GM19099 (cell line): Measurements from ENCODE around the gene FARP1.

ENCODE experiments used
- POLR2A ChIP-seq: IDR thresholded peaks from 3 replicates; pipeline ENCODE4 v1.6.1; 2011; ENCODE audit warnings: low read depth; ENCODE audit not compliant: insufficient read length; ENCODE audit errors: extremely low read depth

Gene FARP1

DNA sequence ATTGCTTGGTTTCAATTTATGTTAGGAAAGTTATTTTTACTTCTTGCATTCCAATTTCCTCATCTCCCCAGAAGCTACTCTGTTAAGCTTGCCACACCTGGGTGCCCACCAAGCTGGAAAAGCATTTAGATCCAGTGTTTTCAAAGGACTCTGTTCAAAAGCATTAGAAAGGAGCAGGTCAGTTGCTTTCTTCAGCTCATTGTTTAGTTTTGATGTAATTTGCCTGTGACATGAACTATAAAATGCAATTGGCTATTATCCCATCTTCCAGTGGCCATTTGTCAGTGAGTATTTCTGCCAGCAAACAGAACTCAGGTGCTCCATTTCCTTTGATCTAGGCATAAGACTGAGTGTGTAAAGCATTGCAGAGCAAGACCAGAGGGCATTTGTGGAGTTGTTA is 80.8 kb downstream of the FARP1 start:
- no peak for TF ChIP-seq POLR2A

DNA sequence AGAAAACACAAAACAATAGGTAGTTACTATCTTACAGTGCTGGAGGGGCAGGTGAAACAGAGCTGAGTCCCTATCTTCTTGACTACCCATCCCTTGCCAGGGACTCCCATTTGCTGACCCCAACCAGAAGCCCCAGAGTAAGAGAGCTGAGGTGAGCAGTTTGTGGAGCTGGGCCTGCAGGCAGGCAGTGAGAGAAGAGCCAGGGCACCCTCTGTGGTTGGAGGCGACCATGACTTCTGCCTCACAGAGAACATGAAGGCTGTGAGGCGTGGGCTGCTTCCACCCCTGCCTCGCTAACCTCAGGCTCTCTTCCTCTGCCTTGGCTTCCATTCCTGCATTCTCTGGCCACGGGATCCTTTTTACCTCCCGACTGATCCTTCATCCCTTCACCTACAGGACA is 81.7 kb downstream of the FARP1 start:
- TF ChIP-seq POLR2A, result no peak

- no peak for TF ChIP-seq POLR2A
These were observed 82.4 kb downstream of the FARP1 start for GRCh38 chr13:98225036-98225940.

- TF ChIP-seq POLR2A, result no peak
These were observed 83.6 kb downstream of the FARP1 start for GRCh38 chr13:98226496-98226895.

DNA sequence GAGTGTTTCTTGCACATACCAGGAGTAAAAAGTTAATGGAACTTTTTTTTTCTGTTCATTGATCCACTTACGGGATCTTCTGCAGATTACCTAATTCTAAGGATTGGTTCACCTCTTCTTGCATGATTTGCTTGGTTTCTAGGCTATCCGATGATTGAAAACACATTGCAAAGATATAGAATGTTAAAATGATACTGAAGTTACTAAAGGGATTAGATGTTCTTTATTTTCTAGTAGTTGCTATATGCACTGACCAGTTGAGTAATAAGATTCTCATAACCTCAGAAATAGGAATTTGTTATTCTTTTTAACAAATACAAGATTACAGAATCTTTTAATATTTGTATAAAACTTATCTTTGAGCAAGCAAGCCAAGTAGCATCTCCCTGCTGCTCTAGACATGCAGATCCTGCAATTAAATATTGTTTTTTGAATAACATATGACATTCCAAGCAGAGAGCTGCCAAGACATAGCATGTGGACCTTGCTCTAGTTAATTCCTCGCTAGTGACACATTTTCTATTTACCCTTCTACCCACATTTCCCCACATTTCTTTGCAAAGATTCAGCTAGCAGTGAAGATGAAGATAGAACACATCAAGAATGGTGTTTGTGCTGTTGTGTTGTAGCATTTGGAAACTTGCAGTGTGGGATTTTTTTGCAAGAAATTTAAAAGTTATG is 85.9 kb downstream of the FARP1 start:
- no peak for TF ChIP-seq POLR2A

GRCh38 chr13:98232456-98232855 is 89.6 kb downstream of the FARP1 start:
- TF ChIP-seq POLR2A, result no peak

- TF ChIP-seq POLR2A, result no peak
These were observed 90.2 kb downstream of the FARP1 start for GRCh38 chr13:98233127-98233526.

GRCh38 chr13:98234348-98234747 is 91.5 kb downstream of the FARP1 start:
- no peak for TF ChIP-seq POLR2A

DNA sequence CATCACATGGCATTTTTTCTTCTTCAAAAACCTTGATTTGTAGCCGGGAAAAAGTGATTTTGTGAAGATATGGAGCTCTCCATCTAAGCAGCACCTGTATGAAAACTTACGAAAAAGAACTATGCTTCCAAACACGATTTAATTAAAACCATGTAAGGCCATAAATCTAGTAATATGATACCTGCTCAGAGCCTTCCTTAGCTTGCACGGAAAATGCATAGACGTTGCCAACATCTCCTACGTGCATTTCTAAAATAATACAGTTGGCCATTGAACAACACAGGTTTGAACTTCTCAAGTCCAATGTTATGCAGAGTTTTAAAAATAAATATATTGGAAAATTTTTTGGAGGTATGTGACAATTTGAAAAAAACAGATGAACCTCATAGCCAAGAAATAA is 93.3 kb downstream of the FARP1 start:
- TF ChIP-seq POLR2A, result no peak

DNA sequence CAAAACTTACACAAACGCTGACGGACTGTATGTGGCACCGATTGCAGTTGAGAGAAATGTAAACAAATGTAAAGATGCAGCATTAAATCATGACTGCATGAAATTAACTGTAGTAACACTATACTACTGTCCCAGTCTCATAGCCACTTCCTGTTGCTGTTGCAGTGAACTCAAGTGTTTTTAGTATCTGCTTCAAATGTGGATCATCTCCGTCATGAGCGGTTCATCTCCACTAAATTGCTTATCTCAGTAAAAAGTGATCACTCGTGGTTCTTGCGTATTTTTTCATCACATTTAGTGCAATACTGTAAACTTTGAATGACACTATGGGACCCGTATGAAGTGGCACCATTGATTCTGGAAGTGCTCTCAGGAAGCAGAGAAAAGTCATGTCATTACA is 94.4 kb downstream of the FARP1 start:
- TF ChIP-seq POLR2A, result no peak

DNA sequence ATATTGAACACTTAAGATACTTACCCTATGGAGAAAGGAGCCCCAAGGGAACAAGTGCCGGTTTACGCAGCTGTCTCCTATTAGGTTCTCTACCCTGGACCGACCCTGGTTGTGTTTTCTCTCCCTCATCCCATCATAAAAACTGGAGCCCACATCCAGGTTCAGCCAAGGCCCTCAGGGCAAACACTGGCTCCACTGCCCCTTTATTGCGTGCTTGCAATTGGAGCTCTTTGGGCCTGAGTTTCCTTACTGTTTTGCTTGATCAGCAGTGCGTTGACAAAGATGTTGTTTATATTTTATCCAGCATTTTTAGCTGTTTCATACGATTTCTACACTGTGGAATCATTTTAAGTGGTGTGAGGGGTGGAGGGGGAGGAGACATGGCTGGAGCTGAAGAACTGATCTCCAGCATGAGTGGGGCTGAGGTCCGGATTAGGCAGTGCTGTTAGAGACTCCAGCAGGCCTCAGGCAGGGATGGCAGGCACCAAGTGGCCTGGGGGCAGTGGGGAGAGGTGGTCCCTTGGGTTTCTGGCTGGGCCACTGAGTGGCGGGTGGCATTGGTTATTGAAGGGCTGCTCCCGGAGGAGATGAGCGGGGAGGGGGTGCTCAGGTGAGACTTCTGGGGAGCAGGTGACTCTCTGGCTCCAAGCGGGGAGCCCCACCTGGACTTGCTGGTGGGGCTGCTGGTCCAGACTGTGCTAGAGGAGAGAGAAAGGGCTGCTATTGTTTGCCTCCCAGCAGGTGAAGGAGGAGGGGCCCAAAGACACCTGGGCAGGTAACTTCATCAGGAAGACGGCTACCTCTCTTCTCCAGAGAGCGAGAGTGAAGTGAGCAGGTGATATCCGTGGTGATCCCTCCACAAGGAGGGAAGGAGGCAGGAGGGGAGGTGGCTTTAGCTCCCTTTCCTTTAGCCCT is 96.5 kb downstream of the FARP1 start:
- no peak for TF ChIP-seq POLR2A

DNA sequence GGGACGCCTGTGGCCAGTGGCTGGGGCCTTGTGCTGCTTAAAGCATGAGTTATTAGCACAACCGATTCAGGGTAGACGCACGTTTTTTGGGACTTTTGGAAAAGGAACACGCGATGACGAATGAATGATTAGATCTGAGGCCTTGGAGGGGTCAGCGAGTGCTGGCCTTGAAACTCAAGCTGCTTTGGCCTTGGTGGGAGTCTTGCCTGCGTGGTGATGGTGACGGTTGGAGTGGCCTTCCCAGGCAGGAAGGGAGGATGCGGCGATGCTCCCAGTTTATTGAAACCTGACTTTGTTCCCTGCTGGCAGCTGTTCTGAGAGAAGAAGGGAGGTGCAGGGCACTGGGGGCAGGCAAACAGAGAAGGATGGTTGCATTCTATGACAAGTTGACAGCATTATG is 97.2 kb downstream of the FARP1 start:
- no peak for TF ChIP-seq POLR2A

GRCh38 chr13:98240974-98241373 is 98.1 kb downstream of the FARP1 start:
- TF ChIP-seq POLR2A, result no peak

DNA sequence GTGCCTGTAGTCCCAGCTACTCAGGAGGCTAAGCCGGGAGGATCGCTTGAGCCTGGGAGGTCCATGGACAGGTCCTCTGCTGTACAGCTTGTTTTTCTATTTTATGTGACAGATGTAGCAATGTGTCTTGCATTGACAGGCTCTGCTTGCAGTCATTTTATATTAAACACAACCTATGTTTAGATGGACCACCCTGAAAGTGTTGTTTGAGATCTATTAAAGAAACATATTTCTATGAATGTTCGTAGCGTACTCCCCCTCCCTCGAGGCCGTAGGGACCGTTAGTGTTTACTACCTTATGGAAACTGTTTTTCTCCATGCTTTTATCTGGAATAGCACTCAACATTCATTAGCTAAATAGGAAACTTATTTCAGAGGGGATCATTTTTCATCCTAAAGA is 99.1 kb downstream of the FARP1 start:
- no peak for TF ChIP-seq POLR2A

GRCh38 chr13:98242403-98242802 is 99.5 kb downstream of the FARP1 start:
- no peak for TF ChIP-seq POLR2A
